ENCODE data around the gene SPAG17. TPM values are rescaled to one million over a fixed set of nuclear protein-coding genes. Genes with fewer than 3 reads are reported as not detected.

SPAG17 gene
- total RNA-seq, 6 donors from 2014 or later: 0.26 to 94.3 (median 11.3) TPM

GRCh38 chr1:118217141-118217838 is 32.3 kb upstream of the SPAG17 start:
- no peak for DNase-seq
- 22 to 32% methylated on average over 5 of the region's 5 CpGs for WGBS, 2 donors
- no peak for ATAC-seq (ENCODE audit: low FRiP score in 2 of 2)
- H3K36me3 ChIP-seq: no peaks in the 10 kb centered on the region
- H3K27ac ChIP-seq: no peak overlapping the region
- H3K4me1 ChIP-seq: no peaks in the 10 kb centered on the region
- TF ChIP-seq POLR2AphosphoS5 (IDR thresholded peaks at IDR 0.05): no peak
- no peak for TF ChIP-seq POLR2A (IDR thresholded peaks at IDR 0.05)
- TF ChIP-seq CTCF (IDR thresholded peaks at IDR 0.05): no peak
- TF ChIP-seq EP300 (IDR thresholded peaks at IDR 0.05): no peak
- no peaks in the 10 kb centered on the region for H3K27me3 ChIP-seq
- H3K9me3 ChIP-seq: no peaks in the 10 kb centered on the region
- H3K4me3 ChIP-seq: no peak overlapping the region

- Histone ChIP-seq H3K27me3 (no peaks in the 10 kb centered on the region), H3K4me1 (no peaks in the 10 kb centered on the region), H3K4me3 (no peak overlapping the region), H3K36me3 (no peaks in the 10 kb centered on the region), H3K27ac (no peak overlapping the region), H3K9me3 (no peaks in the 10 kb centered on the region)
- ATAC-seq (ENCODE audit: low FRiP score in 2 of 2) (no peak), DNase-seq (no peak)
- TF ChIP-seq EP300 (IDR thresholded peaks at IDR 0.05) (no peak), POLR2A (IDR thresholded peaks at IDR 0.05) (no peak), CTCF (IDR thresholded peaks at IDR 0.05) (no peak), POLR2AphosphoS5 (IDR thresholded peaks at IDR 0.05) (no peak)
- 94 to 95% methylated on average over 2 of the region's 2 CpGs for WGBS, 2 donors
These were observed 29.8 kb upstream of the SPAG17 start for GRCh38 chr1:118214866-118215265.

- Histone ChIP-seq H3K27ac (no peak overlapping the region), H3K27me3 (no peaks in the 10 kb centered on the region), H3K9me3 (no peaks in the 10 kb centered on the region), H3K36me3 (no peaks in the 10 kb centered on the region), H3K4me1 (no peaks in the 10 kb centered on the region), H3K4me3 (no peak overlapping the region)
- DNase-seq (no peak), ATAC-seq (ENCODE audit: low FRiP score in 2 of 2) (no peak)
- TF ChIP-seq EP300 (IDR thresholded peaks at IDR 0.05) (no peak), POLR2A (IDR thresholded peaks at IDR 0.05) (no peak), CTCF (IDR thresholded peaks at IDR 0.05) (no peak), POLR2AphosphoS5 (IDR thresholded peaks at IDR 0.05) (no peak)
- WGBS, 2 donors: 85 to 89% methylated on average over 3 of the region's 3 CpGs
These were observed 25.7 kb upstream of the SPAG17 start for GRCh38 chr1:118210723-118211110.

- ATAC-seq (ENCODE audit: low FRiP score in 2 of 2) (no peak), DNase-seq (no peak)
- H3K4me3 ChIP-seq: no peak overlapping the region
- H3K9me3 ChIP-seq: no peaks in the 10 kb centered on the region
- WGBS, 2 donors: 100% methylated on average over 1 of the region's 1 CpG
- H3K36me3 ChIP-seq: no peaks in the 10 kb centered on the region
- H3K27ac ChIP-seq: no peak overlapping the region
- no peaks in the 10 kb centered on the region for H3K27me3 ChIP-seq
- no peak for TF ChIP-seq POLR2AphosphoS5 (IDR thresholded peaks at IDR 0.05)
- no peak for TF ChIP-seq CTCF (IDR thresholded peaks at IDR 0.05)
- no peak for TF ChIP-seq EP300 (IDR thresholded peaks at IDR 0.05)
- TF ChIP-seq POLR2A (IDR thresholded peaks at IDR 0.05): no peak
- no peaks in the 10 kb centered on the region for H3K4me1 ChIP-seq
These were observed 25.2 kb upstream of the SPAG17 start for GRCh38 chr1:118210051-118210722.
